Measurements from ENCODE around the gene CNN1. TPM values are rescaled to one million over a fixed set of nuclear protein-coding genes. Genes with fewer than 3 reads are reported as not detected.

The CNN1 gene
- 1.4 TPM for polyA plus RNA-seq (2012; ENCODE audit: insufficient read depth, insufficient read length, low read depth)

- Histone ChIP-seq H3K27me3 (no peaks in the 10 kb centered on the region), H3K4me1 (no peaks in the 10 kb centered on the region; the same call in 1 of the 2 replicates), H3K36me3 (no peaks in the 10 kb centered on the region), H3K4me3 (ENCODE audit: low read depth, low read length) (no peak within 1 kb of the TSS), H3K9me3 (no peaks in the 10 kb centered on the region)
- no peak for TF ChIP-seq CTCF (IDR thresholded peaks at IDR 0.05; ENCODE audit: low read depth, low read length)
- DNase-seq: peak; percentile 53
Measured at GRCh38 chr19:11538232-11539036, at the start of gene CNN1. CNN1 (plus strand) TSS chr19:11538851; CDS start chr19:11538928, 77 bp downstream.

- H3K27me3 ChIP-seq: no peaks in the 10 kb centered on the region
- no peaks in the 10 kb centered on the region for H3K9me3 ChIP-seq
- H3K4me1 ChIP-seq: no peaks in the 10 kb centered on the region
- DNase-seq: no peak
- H3K36me3 ChIP-seq: no peaks in the 10 kb centered on the region
- TF ChIP-seq CTCF (IDR thresholded peaks at IDR 0.05; ENCODE audit: low read depth, low read length): no peak
- H3K4me3 ChIP-seq (ENCODE audit: low read depth, low read length): no peak overlapping the region
Measured at GRCh38 chr19:11489378-11489777, 49.3 kb upstream of the CNN1 start.

- Histone ChIP-seq H3K4me3 (ENCODE audit: low read depth, low read length) (no peak overlapping the region), H3K4me1 (no peaks in the 10 kb centered on the region), H3K36me3 (no peaks in the 10 kb centered on the region; the same call in 1 of the 2 replicates), H3K9me3 (no peaks in the 10 kb centered on the region), H3K27me3 (no peaks in the 10 kb centered on the region)
- TF ChIP-seq CTCF (IDR thresholded peaks at IDR 0.05; ENCODE audit: low read depth, low read length): no peak
- no peak for DNase-seq
Measured at GRCh38 chr19:11494634-11495285, 43.9 kb upstream of the CNN1 start.

GRCh38 chr19:11495481-11495880 is 43.2 kb upstream of the CNN1 start:
- H3K4me1 ChIP-seq: no peaks in the 10 kb centered on the region
- H3K4me3 ChIP-seq (ENCODE audit: low read depth, low read length): no peak overlapping the region
- no peaks in the 10 kb centered on the region; the same call in 1 of the 2 replicates for H3K36me3 ChIP-seq
- no peak for TF ChIP-seq CTCF (IDR thresholded peaks at IDR 0.05; ENCODE audit: low read depth, low read length)
- DNase-seq: no peak
- no peaks in the 10 kb centered on the region for H3K27me3 ChIP-seq
- no peaks in the 10 kb centered on the region for H3K9me3 ChIP-seq

GRCh38 chr19:11495885-11496284 is 42.8 kb upstream of the CNN1 start:
- Histone ChIP-seq H3K4me3 (ENCODE audit: low read depth, low read length) (no peak overlapping the region), H3K4me1 (no peaks in the 10 kb centered on the region), H3K27me3 (no peaks in the 10 kb centered on the region), H3K9me3 (no peaks in the 10 kb centered on the region), H3K36me3 (no peaks in the 10 kb centered on the region; the same call in 1 of the 2 replicates)
- no peak for TF ChIP-seq CTCF (IDR thresholded peaks at IDR 0.05; ENCODE audit: low read depth, low read length)
- DNase-seq: no peak
